Measurements from ENCODE around the gene PCSK7. TPM values are rescaled to one million over a fixed set of nuclear protein-coding genes. Genes with fewer than 3 reads are reported as not detected.

The PCSK7 gene
- total RNA-seq, 2 donors from 2014 or later: 312 to 355 TPM

DNA sequence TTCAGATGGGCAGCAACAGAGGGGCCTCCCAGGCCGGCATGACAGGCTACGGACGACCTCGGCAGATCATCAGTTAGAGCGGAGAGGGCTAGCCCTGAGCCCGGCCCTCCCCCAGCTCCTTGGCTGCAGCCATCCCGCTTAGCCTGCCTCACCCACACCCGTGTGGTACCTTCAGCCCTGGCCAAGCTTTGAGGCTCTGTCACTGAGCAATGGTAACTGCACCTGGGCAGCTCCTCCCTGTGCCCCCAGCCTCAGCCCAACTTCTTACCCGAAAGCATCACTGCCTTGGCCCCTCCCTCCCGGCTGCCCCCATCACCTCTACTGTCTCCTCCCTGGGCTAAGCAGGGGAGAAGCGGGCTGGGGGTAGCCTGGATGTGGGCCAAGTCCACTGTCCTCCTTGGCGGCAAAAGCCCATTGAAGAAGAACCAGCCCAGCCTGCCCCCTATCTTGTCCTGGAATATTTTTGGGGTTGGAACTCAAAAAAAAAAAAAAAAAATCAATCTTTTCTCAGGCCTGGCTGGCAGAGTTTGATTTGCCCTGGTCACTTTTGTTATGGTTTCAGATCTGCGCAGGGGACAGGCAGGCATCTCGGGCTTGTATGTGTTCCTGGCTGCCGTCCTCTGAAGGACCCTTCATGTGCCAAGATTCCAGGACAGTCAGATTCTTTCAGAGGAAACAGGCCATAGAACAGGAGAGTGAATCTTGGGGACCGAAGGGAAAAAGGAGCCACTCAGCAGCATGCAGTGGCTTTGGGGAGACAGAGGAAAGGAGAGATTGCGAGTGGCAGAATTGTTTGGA is 27.4 kb downstream of the PCSK7 start:
- H3K27ac Mint-ChIP-seq: peak overlapping the region; percentile 77
- peaks cover 10% of the 10 kb centered on the region for H3K36me3 Mint-ChIP-seq (ENCODE audit: low read depth)
- DNase-seq (no peak), ATAC-seq (no peak)
- no peaks in the 10 kb centered on the region for H3K27me3 Mint-ChIP-seq
- H3K4me3 Mint-ChIP-seq: no peak overlapping the region
- peaks cover 7% of the 10 kb centered on the region for H3K4me1 Mint-ChIP-seq
- H3K9me3 ChIP-seq (ENCODE audit: control insufficient read depth, low read length, poor library complexity, severe bottlenecking): no peaks in the 10 kb centered on the region

DNA sequence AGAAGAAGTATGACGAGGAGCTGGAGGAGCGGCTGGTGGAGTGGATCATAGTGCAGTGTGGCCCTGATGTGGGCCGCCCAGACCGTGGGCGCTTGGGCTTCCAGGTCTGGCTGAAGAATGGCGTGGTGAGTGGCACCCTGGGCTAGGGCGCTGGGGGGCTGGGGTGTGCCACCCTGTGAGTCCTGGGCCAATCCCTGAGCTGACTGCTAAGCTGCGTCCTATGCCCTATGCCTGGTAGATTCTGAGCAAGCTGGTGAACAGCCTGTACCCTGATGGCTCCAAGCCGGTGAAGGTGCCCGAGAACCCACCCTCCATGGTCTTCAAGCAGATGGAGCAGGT is 28.8 kb downstream of the PCSK7 start:
- H3K27ac Mint-ChIP-seq: peak overlapping the region; percentile 77
- peak; percentile 8 for ATAC-seq

DNA sequence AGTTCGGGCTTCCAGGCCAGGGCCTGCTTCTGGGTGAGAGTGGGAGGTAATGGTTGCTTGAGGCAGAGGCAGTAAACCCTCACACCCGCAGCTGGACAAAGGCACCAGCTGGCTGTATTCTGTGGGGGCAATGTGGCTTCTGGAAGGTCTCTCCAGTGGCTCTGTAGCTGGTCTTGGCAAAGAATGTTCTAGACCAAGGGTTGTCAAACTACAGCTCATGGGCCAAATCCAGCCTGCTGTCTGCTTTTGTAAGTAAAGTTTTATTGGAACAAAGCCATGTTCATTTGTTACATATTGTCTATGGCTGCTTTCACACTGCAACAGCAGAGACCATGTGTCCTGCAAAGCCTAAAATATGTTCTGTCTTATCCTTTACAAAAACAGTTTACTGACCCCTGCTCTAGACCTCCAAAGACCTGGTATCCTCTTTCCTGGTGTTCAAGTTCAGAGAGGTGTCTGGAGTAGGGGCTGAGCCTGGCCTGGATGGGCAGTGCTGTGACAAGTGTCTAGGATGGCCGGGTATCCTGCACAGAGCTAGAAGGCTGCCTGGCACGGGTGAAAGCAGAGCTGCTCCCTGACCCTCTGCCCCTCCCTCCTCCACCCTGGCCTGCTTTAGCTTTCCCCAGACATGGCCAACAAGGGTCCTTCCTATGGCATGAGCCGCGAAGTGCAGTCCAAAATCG is 29.3 kb downstream of the PCSK7 start:
- H3K4me3 Mint-ChIP-seq: no peak overlapping the region
- peaks cover 7% of the 10 kb centered on the region for H3K4me1 Mint-ChIP-seq
- H3K36me3 Mint-ChIP-seq (ENCODE audit: low read depth): peaks cover 8% of the 10 kb centered on the region

More for the DNA sequence above, 28.8 kb downstream of the PCSK7 start:
- Mint-ChIP-seq H3K4me3 (no peak overlapping the region), H3K27me3 (no peaks in the 10 kb centered on the region), H3K4me1 (peaks cover 7% of the 10 kb centered on the region), H3K36me3 (ENCODE audit: low read depth) (peaks cover 8% of the 10 kb centered on the region)
- no peak for DNase-seq
- H3K9me3 ChIP-seq (ENCODE audit: control insufficient read depth, low read length, poor library complexity, severe bottlenecking): no peaks in the 10 kb centered on the region

DNA sequence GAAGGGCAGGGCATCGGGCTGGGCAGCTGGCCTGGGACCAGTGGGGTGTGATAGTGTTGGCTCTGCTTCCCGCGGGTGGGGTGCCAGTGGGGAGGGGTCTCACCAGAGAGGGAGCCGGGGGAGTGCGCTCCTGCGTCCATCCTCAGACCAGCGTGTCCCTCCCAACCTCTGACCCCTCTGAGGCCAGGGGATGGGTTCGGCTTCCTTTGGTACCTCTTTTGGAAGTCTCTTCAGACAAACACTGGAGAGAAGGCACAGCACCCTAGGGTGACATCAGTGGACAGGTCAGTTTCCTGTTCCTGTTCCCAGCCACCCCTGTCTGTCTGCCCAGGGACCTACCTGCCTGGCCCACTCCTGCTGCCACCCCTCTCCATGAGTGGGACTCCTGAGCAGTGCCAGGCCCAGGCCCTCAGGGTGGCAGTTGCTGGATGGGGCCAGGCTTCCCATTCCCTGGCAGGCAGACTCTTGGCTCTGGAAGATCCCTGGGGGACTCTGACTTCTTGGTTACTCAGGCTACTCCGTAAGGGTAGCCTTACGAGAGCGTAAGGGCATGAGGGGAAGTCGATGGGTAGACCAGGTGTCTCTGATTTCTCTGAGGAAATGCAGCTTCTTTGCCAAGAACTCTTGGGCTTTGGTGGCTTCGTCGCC is 30.1 kb downstream of the PCSK7 start:
- H3K9me3 ChIP-seq (ENCODE audit: control insufficient read depth, low read length, poor library complexity, severe bottlenecking): no peaks in the 10 kb centered on the region
- no peak overlapping the region for H3K27ac Mint-ChIP-seq
- no peak overlapping the region for H3K4me3 Mint-ChIP-seq
- H3K36me3 Mint-ChIP-seq (ENCODE audit: low read depth): peaks cover 8% of the 10 kb centered on the region
- H3K4me1 Mint-ChIP-seq: peaks cover 9% of the 10 kb centered on the region
- DNase-seq (no peak), ATAC-seq (no peak)
- no peaks in the 10 kb centered on the region for H3K27me3 Mint-ChIP-seq

More for the DNA sequence above, 29.3 kb downstream of the PCSK7 start:
- DNase-seq (no peak), ATAC-seq (no peak)
- H3K9me3 ChIP-seq (ENCODE audit: control insufficient read depth, low read length, poor library complexity, severe bottlenecking): no peaks in the 10 kb centered on the region
- Mint-ChIP-seq H3K27me3 (no peaks in the 10 kb centered on the region), H3K27ac (peak overlapping the region; percentile 77)

DNA sequence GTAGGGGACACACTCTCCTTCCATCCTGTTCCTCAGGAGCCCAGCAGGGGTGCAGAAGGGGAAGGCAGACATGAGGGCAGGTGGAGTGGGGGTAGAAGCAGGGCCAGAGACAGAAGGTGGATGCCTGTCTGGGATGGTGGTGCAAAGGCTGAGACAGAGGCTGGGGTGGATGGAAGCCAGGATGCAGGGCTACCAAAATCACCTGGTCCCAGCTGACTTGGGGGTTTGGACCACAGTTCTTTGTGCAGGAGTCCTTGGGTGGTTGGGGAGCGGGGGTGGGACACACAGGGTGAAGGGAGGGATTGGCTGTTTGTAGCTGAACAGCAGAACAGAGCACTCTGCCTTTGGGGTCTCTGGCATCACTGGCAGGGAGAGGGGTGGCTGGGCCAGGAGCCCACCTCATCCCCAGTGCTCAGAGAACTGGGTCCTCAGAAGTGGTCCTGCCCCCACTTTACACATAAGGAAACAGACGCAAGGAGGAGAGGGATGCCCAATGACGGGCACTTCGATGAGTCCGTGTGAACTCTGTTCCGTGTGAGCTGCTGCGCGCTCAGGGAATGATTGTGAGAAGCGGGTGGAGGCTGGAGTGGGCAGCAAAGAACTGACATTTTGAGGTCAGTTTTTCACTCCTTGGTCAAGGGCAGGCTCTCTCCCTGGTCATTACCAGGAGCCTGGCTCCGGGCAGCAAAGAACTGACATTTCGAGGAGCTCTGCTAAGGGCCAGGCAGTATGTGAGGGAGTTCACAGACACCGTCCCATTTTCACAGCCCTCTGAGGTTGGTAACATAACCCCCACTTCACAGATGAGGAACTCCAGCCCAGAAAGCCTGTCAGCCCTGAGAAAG is 30.8 kb downstream of the PCSK7 start:
- H3K36me3 Mint-ChIP-seq (ENCODE audit: low read depth): peaks cover 8% of the 10 kb centered on the region
- ATAC-seq (no peak), DNase-seq (no peak)
- peaks cover 9% of the 10 kb centered on the region for H3K4me1 Mint-ChIP-seq
- H3K4me3 Mint-ChIP-seq: no peak overlapping the region
- H3K27ac Mint-ChIP-seq: peak overlapping the region; percentile 37
- no peaks in the 10 kb centered on the region for H3K9me3 ChIP-seq (ENCODE audit: control insufficient read depth, low read length, poor library complexity, severe bottlenecking)
- no peaks in the 10 kb centered on the region for H3K27me3 Mint-ChIP-seq

DNA sequence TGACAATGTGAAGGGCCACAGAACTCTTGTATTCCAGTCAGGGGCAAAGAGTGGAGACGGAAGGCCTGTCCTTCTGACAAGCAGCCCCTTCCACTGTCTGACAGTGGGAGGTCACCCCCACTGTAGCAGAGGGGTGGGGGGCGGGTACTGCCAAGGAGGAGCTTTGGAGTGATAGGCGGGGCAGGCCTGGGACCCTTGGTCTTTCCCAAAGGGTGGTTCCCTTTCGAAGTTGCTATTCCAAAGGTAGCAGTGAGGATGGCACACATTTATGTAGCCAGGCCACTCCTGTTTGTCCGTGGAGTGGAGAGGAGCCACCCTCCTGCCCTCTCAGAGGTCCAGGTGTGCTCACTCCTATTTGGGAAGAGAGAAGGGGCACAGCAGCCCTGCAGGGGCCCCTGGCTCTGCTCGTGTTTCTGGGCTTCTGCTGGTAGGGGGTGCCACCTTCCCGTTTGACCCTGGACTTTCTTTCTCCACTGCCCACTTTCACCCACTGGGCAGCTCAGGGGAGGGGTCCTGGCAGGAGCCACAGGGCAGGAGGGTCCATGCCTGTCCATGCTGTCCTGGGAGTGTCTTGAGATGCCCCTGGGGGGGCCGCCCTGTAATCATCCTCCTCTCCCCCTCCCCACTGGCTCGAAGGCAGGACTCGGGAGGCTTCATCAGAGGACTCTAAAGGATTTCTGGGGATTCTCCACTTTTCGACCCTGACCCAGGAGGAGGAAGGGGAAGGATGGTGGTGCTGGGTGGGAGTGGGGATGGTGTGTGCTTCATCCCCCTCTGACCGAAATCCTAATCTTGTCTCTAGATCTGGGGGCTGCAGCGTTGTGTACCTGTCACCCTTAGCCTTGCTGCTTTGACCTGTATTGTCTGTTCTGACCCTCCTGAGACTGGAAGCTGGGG is 31.7 kb downstream of the PCSK7 start:
- H3K36me3 Mint-ChIP-seq (ENCODE audit: low read depth): peaks cover 5% of the 10 kb centered on the region
- ATAC-seq: no peak
- H3K4me3 Mint-ChIP-seq: peak overlapping the region; percentile 28
- no peaks in the 10 kb centered on the region for H3K9me3 ChIP-seq (ENCODE audit: control insufficient read depth, low read length, poor library complexity, severe bottlenecking)
- H3K27me3 Mint-ChIP-seq: no peaks in the 10 kb centered on the region
- H3K4me1 Mint-ChIP-seq: peaks cover 12% of the 10 kb centered on the region
- H3K27ac Mint-ChIP-seq: peak overlapping the region; percentile 37
- no peak for DNase-seq

DNA sequence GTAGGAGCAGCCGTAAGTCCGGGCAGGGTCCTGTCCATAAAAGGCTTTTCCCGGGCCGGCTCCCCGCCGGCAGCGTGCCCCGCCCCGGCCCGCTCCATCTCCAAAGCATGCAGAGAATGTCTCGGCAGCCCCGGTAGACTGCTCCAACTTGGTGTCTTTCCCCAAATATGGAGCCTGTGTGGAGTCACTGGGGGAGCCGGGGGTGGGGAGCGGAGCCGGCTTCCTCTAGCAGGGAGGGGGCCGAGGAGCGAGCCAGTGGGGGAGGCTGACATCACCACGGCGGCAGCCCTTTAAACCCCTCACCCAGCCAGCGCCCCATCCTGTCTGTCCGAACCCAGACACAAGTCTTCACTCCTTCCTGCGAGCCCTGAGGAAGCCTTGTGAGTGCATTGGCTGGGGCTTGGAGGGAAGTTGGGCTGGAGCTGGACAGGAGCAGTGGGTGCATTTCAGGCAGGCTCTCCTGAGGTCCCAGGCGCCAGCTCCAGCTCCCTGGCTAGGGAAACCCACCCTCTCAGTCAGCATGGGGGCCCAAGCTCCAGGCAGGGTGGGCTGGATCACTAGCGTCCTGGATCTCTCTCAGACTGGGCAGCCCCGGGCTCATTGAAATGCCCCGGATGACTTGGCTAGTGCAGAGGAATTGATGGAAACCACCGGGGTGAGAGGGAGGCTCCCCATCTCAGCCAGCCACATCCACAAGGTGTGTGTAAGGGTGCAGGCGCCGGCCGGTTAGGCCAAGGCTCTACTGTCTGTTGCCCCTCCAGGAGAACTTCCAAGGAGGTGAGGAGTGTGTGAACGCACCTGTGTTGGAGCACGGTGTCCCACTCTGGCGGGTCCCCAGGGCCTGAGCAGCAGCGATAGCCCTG is 32.6 kb downstream of the PCSK7 start, which contains the start of gene TAGLN:
Gene TAGLN (plus strand): TSS at position 318 of the 863 bp plus-strand sequence. CDS start 3,644 bp downstream, outside the sequence.
- H3K27ac Mint-ChIP-seq: peak within 1 kb of the TSS; percentile 37
- no peaks in the 10 kb centered on the region for H3K9me3 ChIP-seq (ENCODE audit: control insufficient read depth, low read length, poor library complexity, severe bottlenecking)
- H3K27me3 Mint-ChIP-seq: no peaks in the 10 kb centered on the region
- H3K36me3 Mint-ChIP-seq (ENCODE audit: low read depth): no peaks in the 10 kb centered on the region
- ATAC-seq (no peak), DNase-seq (no peak)
- peak within 1 kb of the TSS; percentile 28 for H3K4me3 Mint-ChIP-seq
- peaks cover 12% of the 10 kb centered on the region for H3K4me1 Mint-ChIP-seq

DNA sequence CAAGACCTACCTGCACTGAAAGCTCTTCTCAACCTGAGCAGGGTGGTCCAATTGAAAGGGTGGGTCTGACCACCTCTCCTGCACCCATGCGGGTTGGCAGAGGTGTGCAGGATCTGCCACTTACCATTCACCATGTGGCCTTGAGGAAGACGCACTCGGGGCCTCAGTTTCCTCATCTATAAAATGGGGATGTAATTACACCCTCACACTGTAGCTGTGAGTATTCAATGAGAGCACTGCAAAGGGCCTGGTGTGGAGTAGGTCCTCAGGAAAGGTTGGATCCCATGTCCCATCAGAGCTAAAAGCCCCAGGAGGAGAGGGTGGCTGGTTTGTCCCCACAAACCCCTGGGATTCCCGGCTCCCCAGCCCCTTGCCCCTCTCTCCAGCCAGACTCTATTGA is 33.3 kb downstream of the PCSK7 start:
- Mint-ChIP-seq H3K27me3 (no peaks in the 10 kb centered on the region), H3K4me3 (no peak overlapping the region), H3K27ac (peak overlapping the region; percentile 27), H3K36me3 (ENCODE audit: low read depth) (no peaks in the 10 kb centered on the region), H3K4me1 (peaks cover 8% of the 10 kb centered on the region)
- ATAC-seq: no peak
- no peaks in the 10 kb centered on the region for H3K9me3 ChIP-seq (ENCODE audit: control insufficient read depth, low read length, poor library complexity, severe bottlenecking)
- DNase-seq: no peak

DNA sequence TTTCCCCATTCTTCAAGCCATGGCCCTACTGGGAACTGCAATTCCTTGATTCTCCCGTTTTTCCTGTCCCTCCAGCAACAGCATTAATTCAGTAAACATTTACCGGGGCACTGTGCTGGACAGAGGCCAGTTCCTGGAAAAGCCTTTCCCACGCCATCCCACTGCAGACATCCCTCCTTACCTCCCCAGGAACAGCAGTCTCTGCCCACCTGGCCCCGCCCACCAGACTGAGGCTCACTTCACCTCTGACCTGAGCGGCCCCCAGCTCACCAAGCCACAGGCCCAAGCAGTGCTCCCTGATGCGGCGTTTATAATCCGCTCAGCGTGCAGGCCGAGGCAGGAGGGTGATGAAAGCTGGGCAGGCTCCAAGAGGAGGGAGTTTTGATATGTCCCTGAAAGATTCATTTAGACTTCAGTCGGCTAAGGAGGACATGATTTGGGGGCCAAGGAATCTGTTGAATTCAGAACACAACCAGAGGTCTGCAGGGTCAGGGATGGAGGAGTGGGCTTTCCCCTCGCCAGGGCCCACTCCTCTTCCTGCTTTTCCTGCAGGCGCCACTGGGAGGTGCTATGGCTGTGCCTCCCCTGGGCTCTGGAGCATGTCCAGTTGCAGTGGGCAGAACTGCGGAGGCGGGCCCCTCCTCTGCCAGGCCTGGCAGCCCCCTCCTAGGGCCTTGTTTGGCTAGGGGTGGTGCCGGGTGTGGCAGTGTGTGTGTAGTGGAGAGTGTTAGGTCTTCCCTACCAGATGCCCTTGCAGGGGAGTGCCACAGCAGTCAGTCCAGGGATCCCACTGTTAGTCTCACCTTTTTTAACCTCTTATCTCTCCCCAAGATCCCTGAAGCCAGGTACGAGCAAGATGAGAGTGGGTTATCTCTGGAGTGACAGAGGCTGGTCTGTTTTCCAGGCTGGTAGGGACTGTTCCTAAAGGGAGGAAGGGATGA is 34.1 kb downstream of the PCSK7 start:
- H3K4me3 Mint-ChIP-seq: no peak overlapping the region
- H3K36me3 Mint-ChIP-seq (ENCODE audit: low read depth): no peaks in the 10 kb centered on the region
- H3K27me3 Mint-ChIP-seq: no peaks in the 10 kb centered on the region
- H3K4me1 Mint-ChIP-seq: peaks cover 10% of the 10 kb centered on the region
- ATAC-seq: no peak
- peak overlapping the region; percentile 11 for H3K27ac Mint-ChIP-seq
- DNase-seq: no peak
- H3K9me3 ChIP-seq (ENCODE audit: control insufficient read depth, low read length, poor library complexity, severe bottlenecking): no peaks in the 10 kb centered on the region

DNA sequence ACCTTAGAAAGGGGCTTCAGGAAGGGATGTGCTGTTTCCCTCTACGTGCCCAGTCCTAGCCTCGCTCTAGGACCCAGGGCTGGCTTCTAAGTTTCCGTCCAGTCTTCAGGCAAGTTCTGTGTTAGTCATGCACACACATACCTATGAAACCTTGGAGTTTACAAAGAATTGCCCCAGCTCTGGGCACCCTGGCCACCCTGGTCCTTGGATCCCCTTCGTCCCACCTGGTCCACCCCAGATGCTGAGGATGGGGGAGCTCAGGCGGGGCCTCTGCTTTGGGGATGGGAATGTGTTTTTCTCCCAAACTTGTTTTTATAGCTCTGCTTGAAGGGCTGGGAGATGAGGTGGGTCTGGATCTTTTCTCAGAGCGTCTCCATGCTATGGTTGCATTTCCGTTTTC is 34.9 kb downstream of the PCSK7 start:
- ATAC-seq (no peak), DNase-seq (no peak)
- Mint-ChIP-seq H3K4me3 (no peak overlapping the region), H3K4me1 (peaks cover 10% of the 10 kb centered on the region), H3K27me3 (no peaks in the 10 kb centered on the region), H3K36me3 (ENCODE audit: low read depth) (no peaks in the 10 kb centered on the region), H3K27ac (peak overlapping the region; percentile 11)
- H3K9me3 ChIP-seq (ENCODE audit: control insufficient read depth, low read length, poor library complexity, severe bottlenecking): no peaks in the 10 kb centered on the region

DNA sequence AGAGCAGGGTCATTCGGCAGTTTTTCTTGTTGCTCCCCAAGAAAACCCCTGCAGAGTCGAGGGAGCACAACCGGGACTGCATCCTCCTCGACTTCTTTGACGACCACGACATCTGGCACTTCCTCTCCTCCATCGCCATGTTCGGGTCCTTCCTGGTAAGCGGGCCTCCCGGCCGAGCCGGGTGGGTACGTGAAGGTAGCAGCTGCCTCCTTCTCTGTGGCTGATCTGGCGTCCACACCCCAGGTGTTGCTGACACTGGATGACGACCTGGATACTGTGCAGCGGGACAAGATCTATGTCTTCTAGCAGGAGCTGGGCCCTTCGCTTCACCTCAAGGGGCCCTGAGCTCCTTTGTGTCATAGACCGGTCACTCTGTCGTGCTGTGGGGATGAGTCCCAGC is 36.1 kb downstream of the PCSK7 start:
- ATAC-seq: no peak
- H3K9me3 ChIP-seq (ENCODE audit: control insufficient read depth, low read length, poor library complexity, severe bottlenecking): no peaks in the 10 kb centered on the region
- peak overlapping the region; percentile 43 for H3K4me3 Mint-ChIP-seq
- peaks cover 10% of the 10 kb centered on the region for H3K4me1 Mint-ChIP-seq
- H3K27me3 Mint-ChIP-seq: no peaks in the 10 kb centered on the region
- no peaks in the 10 kb centered on the region for H3K36me3 Mint-ChIP-seq (ENCODE audit: low read depth)
- DNase-seq: no peak
- peak overlapping the region; percentile 79 for H3K27ac Mint-ChIP-seq

Data from T-helper 17 cell (primary cell).